Right atrium auricular region (tissue), 2 donors: Measurements from ENCODE around the gene KIF13A. TPM values are rescaled to one million over a fixed set of nuclear protein-coding genes. Genes with fewer than 3 reads are reported as not detected.

Experiments
- DNase-seq: peaks from one replicate; pipeline ENCODE4 v3.0.0-alpha.2; 2019; ENCODE audit warnings: low spot score
- H3K27ac ChIP-seq, 2 donors: fragments of 200-600 bp; sonication (generic); 1 replicate in 1 of 2; 2 replicates in 1 of 2; pipeline ENCODE4 v1.5.1; 2016 to 2019
- H3K27me3 ChIP-seq, 2 donors: fragments of 200-600 bp; sonication (generic); one replicate each; pipeline versions ENCODE4 v1.5.1 to v1.6.0; 2017 to 2019
- H3K36me3 ChIP-seq: fragments of 200-600 bp; sonication (generic); one replicate; pipeline ENCODE4 v1.5.1; 2016
- H3K4me1 ChIP-seq, 2 donors: fragments of 200-600 bp; sonication (generic); one replicate each; pipeline versions ENCODE4 v1.5.1 to v1.6.0; 2017 to 2019
- H3K4me3 ChIP-seq, 2 donors: fragments of 200-600 bp; sonication (generic); 1 replicate in 1 of 2; 2 replicates in 1 of 2; pipeline ENCODE4 v1.5.1; 2017 to 2019; ENCODE audit warnings: mild to moderate bottlenecking in 1 of 2, moderate library complexity in 1 of 2
- H3K9me3 ChIP-seq, 2 donors: fragments of 200-600 bp; sonication (generic); one replicate each; pipeline ENCODE4 v1.5.1; 2019
- CTCF ChIP-seq, 2 donors: fragments of 200-600 bp; sonication (generic); IDR thresholded peaks; one replicate each; pipeline ENCODE4 v1.5.1; 2019; ENCODE audit warnings: antibody characterized with exemption in 2 of 2
- total RNA-seq, 2 donors: library from RNA; depleted of rRNA; stranded (reverse); fragments of >200 nt; gene quantifications; one replicate each; pipeline ENCODE4 v1.1.0, GENCODE V29; 2016

KIF13A gene
- total RNA-seq, 2 donors from 2014 or later: 56.6 to 68.3 TPM

GRCh38 chr6:17879184-17879583, 108.3 kb downstream of the KIF13A start:
- no peak overlapping the region for H3K27ac ChIP-seq
- TF ChIP-seq CTCF (IDR thresholded peaks at IDR 0.05): no peak
- no peaks in the 10 kb centered on the region for H3K36me3 ChIP-seq
- peaks cover 0 to 11% of the 10 kb centered on the region in 2 donors for H3K4me1 ChIP-seq
- H3K4me3 ChIP-seq: no peak overlapping the region
- DNase-seq: no peak
- H3K9me3 ChIP-seq: no peaks in the 10 kb centered on the region
- no peaks in the 10 kb centered on the region for H3K27me3 ChIP-seq

- DNase-seq: no peak
- no peak overlapping the region for H3K4me3 ChIP-seq
- H3K9me3 ChIP-seq: no peaks in the 10 kb centered on the region
- H3K4me1 ChIP-seq: peaks cover 0 to 6% of the 10 kb centered on the region in 2 donors
- H3K27me3 ChIP-seq: no peaks in the 10 kb centered on the region
- H3K27ac ChIP-seq: no peak overlapping the region
- TF ChIP-seq CTCF (IDR thresholded peaks at IDR 0.05): no peak
- H3K36me3 ChIP-seq: no peaks in the 10 kb centered on the region
Observed at GRCh38 chr6:17878734-17879133, 108.7 kb downstream of the KIF13A start.

GRCh38 chr6:17877895-17878440, 109.5 kb downstream of the KIF13A start:
- TF ChIP-seq CTCF (IDR thresholded peaks at IDR 0.05): no peak
- Histone ChIP-seq H3K9me3 (no peaks in the 10 kb centered on the region), H3K27me3 (no peaks in the 10 kb centered on the region), H3K27ac (no peak overlapping the region), H3K4me1 (peaks cover 0 to 6% of the 10 kb centered on the region in 2 donors), H3K36me3 (no peaks in the 10 kb centered on the region), H3K4me3 (no peak overlapping the region)
- DNase-seq: no peak

GRCh38 chr6:17877196-17877894, 110.1 kb downstream of the KIF13A start:
- no peak for DNase-seq
- Histone ChIP-seq H3K4me3 (no peak overlapping the region), H3K36me3 (no peaks in the 10 kb centered on the region), H3K27me3 (no peaks in the 10 kb centered on the region), H3K4me1 (peaks cover 0 to 6% of the 10 kb centered on the region in 2 donors), H3K9me3 (no peaks in the 10 kb centered on the region), H3K27ac (no peak overlapping the region)
- no peak for TF ChIP-seq CTCF (IDR thresholded peaks at IDR 0.05)

GRCh38 chr6:17874753-17875152, 112.7 kb downstream of the KIF13A start:
- Histone ChIP-seq H3K4me3 (no peak overlapping the region), H3K27me3 (no peaks in the 10 kb centered on the region), H3K27ac (no peak overlapping the region), H3K4me1 (peaks cover 0 to 24% of the 10 kb centered on the region in 2 donors), H3K36me3 (no peaks in the 10 kb centered on the region), H3K9me3 (no peaks in the 10 kb centered on the region)
- no peak for TF ChIP-seq CTCF (IDR thresholded peaks at IDR 0.05)
- DNase-seq: no peak
